ENCODE data around the gene ENOSF1.

- TF ChIP-seq CTCF (conservative IDR thresholded peaks at IDR 0.05; ENCODE audit: low read length) (no peak), EZH2phosphoT487 (IDR thresholded peaks at IDR 0.05; ENCODE audit: borderline replicate concordance) (no peak)
Observed at GRCh38 chr18:622289-622688, 90.1 kb downstream of the ENOSF1 start.
